Activated CD4-positive, alpha-beta T cell treated with anti-CD3 and anti-CD28 coated beads, Interleukin-2, amount 10 ng/mL, durations not matched to agents 24 days and 14 days (primary cell): Measurements from ENCODE around the gene FAAH. TPM values are rescaled to one million over a fixed set of nuclear protein-coding genes. Genes with fewer than 3 reads are reported as not detected.

Experiments used
- DNase-seq: peaks from one replicate; pipeline ENCODE4 v3.0.0; 2022
- H3K27ac Mint-ChIP-seq: one replicate; pipeline ENCODE4 v1.8.0; 2022; ENCODE audit warnings: mild to moderate bottlenecking, mixed read lengths
- H3K27me3 Mint-ChIP-seq: one replicate; pipeline ENCODE4 v1.8.0; 2022; ENCODE audit warnings: mixed read lengths
- H3K36me3 Mint-ChIP-seq: one replicate; pipeline ENCODE4 v1.8.0; 2022; ENCODE audit warnings: low read depth, mild to moderate bottlenecking, mixed read lengths
- H3K4me1 Mint-ChIP-seq: one replicate; pipeline ENCODE4 v1.8.0; 2021; ENCODE audit warnings: mixed read lengths
- H3K4me3 Mint-ChIP-seq: one replicate; pipeline ENCODE4 v1.8.0; 2022; ENCODE audit warnings: mild to moderate bottlenecking, moderate library complexity, mixed read lengths
- H3K9me3 Mint-ChIP-seq: one replicate; pipeline ENCODE4 v1.8.0; 2021; ENCODE audit warnings: mixed read lengths
- intact Hi-C: fragments of 100-400 bp; cut with micrococcal nuclease; formaldehyde crosslinking; loops from one replicate; pipeline ENCODE4 v1.15.1; 2023
- total RNA-seq: library from RNA; stranded (reverse); gene quantifications from 2 replicates; pipeline ENCODE4 v1.2.3, GENCODE V29; 2022

The FAAH gene
- total RNA-seq, 1 donor from 2014 or later, result 4.6 TPM

DNA sequence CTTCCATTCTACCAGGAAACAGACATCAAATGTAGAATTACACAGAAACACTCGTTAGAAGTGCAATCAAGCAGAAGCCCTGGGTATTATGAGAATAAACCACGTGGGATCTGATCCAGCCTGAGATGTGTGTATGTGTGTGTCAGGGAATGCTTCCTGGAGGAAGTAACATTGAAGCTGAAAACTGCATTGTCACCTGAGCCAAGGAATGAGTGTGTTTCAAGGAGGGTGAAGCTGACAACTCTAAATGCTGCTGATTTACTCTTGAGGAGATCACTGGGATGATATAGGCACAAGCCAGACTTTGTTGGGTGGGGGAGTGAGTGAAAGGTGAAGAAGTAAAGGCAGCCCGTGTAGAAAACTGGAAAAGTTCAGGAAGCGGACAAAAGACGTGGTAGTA, 27.6 kb downstream of the FAAH start:
- Mint-ChIP-seq H3K36me3 (no peaks in the 10 kb centered on the region), H3K9me3 (no peaks in the 10 kb centered on the region), H3K4me3 (no peak overlapping the region), H3K4me1 (no peaks in the 10 kb centered on the region), H3K27me3 (no peaks in the 10 kb centered on the region), H3K27ac (no peak overlapping the region)
- DNase-seq, result no peak
- intact Hi-C loops, result no loop called here

GRCh38 chr1:46422261-46422871, 28.2 kb downstream of the FAAH start:
- H3K4me1 Mint-ChIP-seq, result no peaks in the 10 kb centered on the region
- no peak for DNase-seq
- H3K27ac Mint-ChIP-seq, result no peak overlapping the region
- H3K36me3 Mint-ChIP-seq, result no peaks in the 10 kb centered on the region
- H3K9me3 Mint-ChIP-seq, result no peaks in the 10 kb centered on the region
- H3K4me3 Mint-ChIP-seq, result no peak overlapping the region
- no peaks in the 10 kb centered on the region for H3K27me3 Mint-ChIP-seq
- intact Hi-C loops, result no loop called here

- H3K36me3 Mint-ChIP-seq, result no peaks in the 10 kb centered on the region
- H3K27me3 Mint-ChIP-seq, result no peaks in the 10 kb centered on the region
- H3K9me3 Mint-ChIP-seq, result no peaks in the 10 kb centered on the region
- no peaks in the 10 kb centered on the region for H3K4me1 Mint-ChIP-seq
- intact Hi-C loops, result no loop called here
- DNase-seq, result no peak
- H3K4me3 Mint-ChIP-seq, result no peak overlapping the region
- H3K27ac Mint-ChIP-seq, result no peak overlapping the region
Observed at GRCh38 chr1:46423574-46424240, 29.6 kb downstream of the FAAH start.

DNA sequence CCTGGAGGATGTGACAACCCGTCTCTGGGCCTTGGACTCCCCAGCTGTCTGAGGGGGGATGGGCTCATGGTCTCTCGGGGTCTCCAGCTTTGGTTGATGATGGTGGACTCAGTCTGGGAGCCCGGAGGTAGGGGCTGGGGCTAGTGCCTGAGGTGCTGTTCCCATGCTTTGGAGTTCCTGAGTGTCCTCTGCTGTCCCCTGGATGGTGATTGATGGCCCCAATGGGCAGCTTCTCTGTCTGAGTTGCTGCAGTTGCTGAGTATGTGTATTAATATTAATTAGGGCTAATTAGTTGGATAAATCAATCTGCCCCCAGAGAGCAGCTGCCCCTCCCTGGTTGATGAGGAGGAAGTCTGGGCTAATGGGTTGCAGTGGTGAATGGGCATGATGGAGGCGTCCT, 30.6 kb downstream of the FAAH start:
- no peak for DNase-seq
- no peak overlapping the region for H3K27ac Mint-ChIP-seq
- H3K27me3 Mint-ChIP-seq, result no peaks in the 10 kb centered on the region
- no peak overlapping the region for H3K4me3 Mint-ChIP-seq
- intact Hi-C loops, result no loop called here
- H3K36me3 Mint-ChIP-seq, result no peaks in the 10 kb centered on the region
- no peaks in the 10 kb centered on the region for H3K9me3 Mint-ChIP-seq
- no peaks in the 10 kb centered on the region for H3K4me1 Mint-ChIP-seq

GRCh38 chr1:46425726-46426125, 31.6 kb downstream of the FAAH start:
- Mint-ChIP-seq H3K36me3 (no peaks in the 10 kb centered on the region), H3K4me3 (no peak overlapping the region), H3K27ac (no peak overlapping the region), H3K9me3 (no peaks in the 10 kb centered on the region), H3K4me1 (no peaks in the 10 kb centered on the region), H3K27me3 (no peaks in the 10 kb centered on the region)
- intact Hi-C loops, result no loop called here
- no peak for DNase-seq

DNA sequence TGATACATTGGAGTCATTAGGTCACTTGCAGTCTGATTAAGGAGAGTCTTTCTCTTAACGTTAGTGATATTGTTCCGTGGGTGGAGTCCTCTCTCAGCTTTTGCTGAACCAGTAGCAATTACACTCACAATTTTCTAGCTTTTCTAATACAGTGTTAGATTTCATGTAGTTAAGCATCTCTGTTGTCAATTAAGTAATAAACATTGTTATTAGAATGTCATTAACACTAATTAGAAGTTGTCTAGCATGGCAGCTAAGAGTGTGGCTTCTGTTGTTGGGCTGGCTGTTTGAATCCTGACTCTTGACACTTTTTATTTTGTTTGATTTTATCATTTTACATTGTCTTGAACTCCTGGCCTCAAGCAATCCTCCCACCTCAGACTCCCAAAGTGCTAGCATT, 33.4 kb downstream of the FAAH start:
- no peaks in the 10 kb centered on the region for H3K36me3 Mint-ChIP-seq
- intact Hi-C loops, result no loop called here
- no peak overlapping the region for H3K27ac Mint-ChIP-seq
- no peak overlapping the region for H3K4me3 Mint-ChIP-seq
- no peaks in the 10 kb centered on the region for H3K27me3 Mint-ChIP-seq
- DNase-seq, result no peak
- no peaks in the 10 kb centered on the region for H3K9me3 Mint-ChIP-seq
- H3K4me1 Mint-ChIP-seq, result no peaks in the 10 kb centered on the region

GRCh38 chr1:46429436-46429835, 35.3 kb downstream of the FAAH start:
- DNase-seq, result no peak
- intact Hi-C loops, result no loop called here
- Mint-ChIP-seq H3K4me1 (no peaks in the 10 kb centered on the region), H3K27me3 (no peaks in the 10 kb centered on the region), H3K36me3 (no peaks in the 10 kb centered on the region), H3K27ac (no peak overlapping the region), H3K4me3 (no peak overlapping the region), H3K9me3 (no peaks in the 10 kb centered on the region)

DNA sequence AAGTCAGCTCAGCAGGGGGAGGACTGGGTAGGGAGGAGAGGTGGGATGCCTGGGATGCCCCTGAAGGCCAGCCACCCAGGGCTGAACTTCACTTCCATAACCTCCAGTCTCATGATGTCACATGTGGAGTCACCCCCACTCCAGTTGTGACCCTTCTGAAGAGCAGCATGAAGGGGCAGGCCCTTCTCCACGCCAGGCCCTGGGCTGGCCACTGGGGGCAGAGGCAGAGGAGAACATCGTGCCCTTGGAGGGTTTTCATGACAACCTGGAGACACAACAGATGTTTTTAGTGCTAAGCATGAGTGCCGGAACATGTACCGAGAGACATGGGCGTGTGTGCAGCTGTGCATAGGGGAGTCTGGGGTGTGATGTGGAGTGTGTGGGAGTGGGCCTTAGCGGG, 37.6 kb downstream of the FAAH start:
- intact Hi-C loops, result no loop called here
- Mint-ChIP-seq H3K27ac (no peak overlapping the region), H3K36me3 (no peaks in the 10 kb centered on the region), H3K27me3 (peaks cover under 1% of the 10 kb centered on the region), H3K4me1 (no peaks in the 10 kb centered on the region), H3K4me3 (no peak overlapping the region), H3K9me3 (no peaks in the 10 kb centered on the region)
- DNase-seq, result no peak

DNA sequence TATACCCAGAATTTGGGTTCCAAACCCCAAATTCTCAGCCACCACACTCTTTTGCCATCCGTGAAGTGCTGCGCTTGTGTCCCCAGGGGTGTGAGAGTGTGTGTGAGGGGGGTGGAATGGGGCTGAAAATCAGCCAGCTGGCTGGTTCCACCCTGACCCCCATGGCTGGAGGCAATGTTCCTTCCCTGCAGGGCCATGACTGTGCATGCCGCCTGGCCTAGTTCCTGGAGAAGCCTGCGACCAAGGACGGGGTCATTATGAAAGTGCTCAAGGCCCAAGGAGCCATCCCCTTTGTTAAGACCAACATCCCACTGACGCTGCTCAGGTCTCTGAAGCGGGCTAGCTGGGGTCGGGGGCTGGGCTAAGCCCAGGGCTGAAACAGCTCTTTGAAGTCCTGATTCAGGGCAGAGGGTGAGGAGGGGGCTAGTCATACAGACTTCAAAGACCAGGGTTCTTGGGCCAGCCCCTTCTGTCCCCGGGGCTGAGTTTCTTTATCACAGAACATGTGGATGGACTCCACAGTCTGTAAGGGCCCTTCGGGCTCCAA, 38.7 kb downstream of the FAAH start:
- H3K9me3 Mint-ChIP-seq, result no peaks in the 10 kb centered on the region
- H3K27ac Mint-ChIP-seq, result no peak overlapping the region
- no peak overlapping the region for H3K4me3 Mint-ChIP-seq
- H3K4me1 Mint-ChIP-seq, result no peaks in the 10 kb centered on the region
- intact Hi-C loops, result no loop called here
- DNase-seq, result no peak
- H3K27me3 Mint-ChIP-seq, result peaks cover 2% of the 10 kb centered on the region
- no peaks in the 10 kb centered on the region for H3K36me3 Mint-ChIP-seq

- Mint-ChIP-seq H3K9me3 (no peaks in the 10 kb centered on the region), H3K36me3 (no peaks in the 10 kb centered on the region), H3K27ac (no peak overlapping the region), H3K27me3 (peaks cover 4% of the 10 kb centered on the region), H3K4me1 (no peaks in the 10 kb centered on the region), H3K4me3 (no peak overlapping the region)
- DNase-seq, result no peak
- intact Hi-C loops, result no loop called here
Observed at GRCh38 chr1:46434358-46434757, 40.2 kb downstream of the FAAH start.

GRCh38 chr1:46436844-46437243, 42.7 kb downstream of the FAAH start:
- no peaks in the 10 kb centered on the region for H3K36me3 Mint-ChIP-seq
- no peak for DNase-seq
- H3K27ac Mint-ChIP-seq, result no peak overlapping the region
- H3K27me3 Mint-ChIP-seq, result peaks cover 4% of the 10 kb centered on the region
- no peaks in the 10 kb centered on the region for H3K9me3 Mint-ChIP-seq
- no peaks in the 10 kb centered on the region for H3K4me1 Mint-ChIP-seq
- no peak overlapping the region for H3K4me3 Mint-ChIP-seq
- intact Hi-C loops, result no loop called here

GRCh38 chr1:46437723-46438122, 43.6 kb downstream of the FAAH start:
- DNase-seq, result no peak
- Mint-ChIP-seq H3K27ac (no peak overlapping the region), H3K9me3 (no peaks in the 10 kb centered on the region), H3K27me3 (peaks cover 4% of the 10 kb centered on the region), H3K4me3 (no peak overlapping the region), H3K36me3 (no peaks in the 10 kb centered on the region), H3K4me1 (peaks cover 6% of the 10 kb centered on the region)
- intact Hi-C loops, result no loop called here

GRCh38 chr1:46438346-46438745, 44.2 kb downstream of the FAAH start:
- peaks cover 4% of the 10 kb centered on the region for H3K27me3 Mint-ChIP-seq
- DNase-seq, result no peak
- intact Hi-C loops, result no loop called here
- H3K4me3 Mint-ChIP-seq, result no peak overlapping the region
- H3K36me3 Mint-ChIP-seq, result no peaks in the 10 kb centered on the region
- no peak overlapping the region for H3K27ac Mint-ChIP-seq
- H3K4me1 Mint-ChIP-seq, result peaks cover 11% of the 10 kb centered on the region
- no peaks in the 10 kb centered on the region for H3K9me3 Mint-ChIP-seq

GRCh38 chr1:46440478-46440877, 46.4 kb downstream of the FAAH start:
- Mint-ChIP-seq H3K9me3 (no peaks in the 10 kb centered on the region), H3K27me3 (peaks cover 18% of the 10 kb centered on the region), H3K27ac (no peak overlapping the region), H3K36me3 (no peaks in the 10 kb centered on the region), H3K4me3 (no peak overlapping the region), H3K4me1 (peaks cover 12% of the 10 kb centered on the region)
- intact Hi-C loops, result no loop called here
- no peak for DNase-seq
